ENCODE measurements around the gene TCEAL9. TPM values are rescaled to one million over a fixed set of nuclear protein-coding genes. Genes with fewer than 3 reads are reported as not detected.

The TCEAL9 gene
- total RNA-seq, 2 donors from 2014 or later = 49.8 to 88.2 TPM

GRCh38 chrX:103360916-103361315 lies 4.6 kb downstream of the TCEAL9 start:
- Histone ChIP-seq H3K27me3 (replicated peaks; ENCODE audit: insufficient read depth) (no peaks in the 10 kb centered on the region), H3K9me3 (no peaks in the 10 kb centered on the region), H3K4me3 (no peak overlapping the region), H3K4me1 (replicated peaks) (no peaks in the 10 kb centered on the region), H3K36me3 (no peaks in the 10 kb centered on the region), H3K27ac (no peak overlapping the region)
- TF ChIP-seq POLR2AphosphoS5 (IDR thresholded peaks at IDR 0.05) (no peak), POLR2A (IDR thresholded peaks at IDR 0.05) (no peak), CTCF (IDR thresholded peaks at IDR 0.05) (no peak)
- 15% methylated on average over 2 of the region's 2 CpGs for WGBS
- intact Hi-C loops (cut with DNase I) = no loop called here
- no peak for DNase-seq (ENCODE audit: low spot score)

GRCh38 chrX:103361798-103362197 lies 5.5 kb downstream of the TCEAL9 start:
- 33% methylated on average over 1 of the region's 1 CpG for WGBS
- Histone ChIP-seq H3K27ac (no peak overlapping the region), H3K4me3 (no peak overlapping the region), H3K9me3 (no peaks in the 10 kb centered on the region), H3K4me1 (replicated peaks) (no peaks in the 10 kb centered on the region), H3K36me3 (no peaks in the 10 kb centered on the region), H3K27me3 (replicated peaks; ENCODE audit: insufficient read depth) (no peaks in the 10 kb centered on the region)
- intact Hi-C loops (cut with DNase I) = no loop called here
- TF ChIP-seq POLR2AphosphoS5 (IDR thresholded peaks at IDR 0.05) = no peak
- TF ChIP-seq POLR2A (IDR thresholded peaks at IDR 0.05) = no peak
- TF ChIP-seq CTCF (IDR thresholded peaks at IDR 0.05) = no peak
- DNase-seq (ENCODE audit: low spot score) = no peak

- whole genome bisulfite sequencing = 22% methylated on average over 1 of the region's 1 CpG
- H3K4me3 ChIP-seq = no peak overlapping the region
- H3K27ac ChIP-seq = no peak overlapping the region
- intact Hi-C loops (cut with DNase I) = no loop called here
- H3K9me3 ChIP-seq = no peaks in the 10 kb centered on the region
- H3K27me3 ChIP-seq (replicated peaks; ENCODE audit: insufficient read depth) = no peaks in the 10 kb centered on the region
- H3K36me3 ChIP-seq = no peaks in the 10 kb centered on the region
- TF ChIP-seq POLR2A (IDR thresholded peaks at IDR 0.05) = no peak
- no peak for TF ChIP-seq CTCF (IDR thresholded peaks at IDR 0.05)
- TF ChIP-seq POLR2AphosphoS5 (IDR thresholded peaks at IDR 0.05) = no peak
- no peak for DNase-seq (ENCODE audit: low spot score)
- no peaks in the 10 kb centered on the region for H3K4me1 ChIP-seq (replicated peaks)
These were observed 6.2 kb downstream of the TCEAL9 start for GRCh38 chrX:103362474-103362873.

GRCh38 chrX:103363046-103363445 lies 6.7 kb downstream of the TCEAL9 start:
- intact Hi-C loops (cut with DNase I) = no loop called here
- Histone ChIP-seq H3K4me1 (replicated peaks) (no peaks in the 10 kb centered on the region), H3K9me3 (no peaks in the 10 kb centered on the region), H3K27ac (no peak overlapping the region), H3K27me3 (replicated peaks; ENCODE audit: insufficient read depth) (no peaks in the 10 kb centered on the region), H3K36me3 (no peaks in the 10 kb centered on the region), H3K4me3 (no peak overlapping the region)
- DNase-seq (ENCODE audit: low spot score) = no peak
- TF ChIP-seq POLR2AphosphoS5 (IDR thresholded peaks at IDR 0.05) (no peak), CTCF (IDR thresholded peaks at IDR 0.05) (no peak), POLR2A (IDR thresholded peaks at IDR 0.05) (no peak)
- WGBS = 82% methylated on average over 2 of the region's 2 CpGs

GRCh38 chrX:103367502-103367901 lies 11.2 kb downstream of the TCEAL9 start:
- H3K4me1 ChIP-seq (replicated peaks) = no peaks in the 10 kb centered on the region
- WGBS = 27% methylated on average over 1 of the region's 1 CpG
- TF ChIP-seq CTCF (IDR thresholded peaks at IDR 0.05) (no peak), POLR2AphosphoS5 (IDR thresholded peaks at IDR 0.05) (no peak), POLR2A (IDR thresholded peaks at IDR 0.05) (no peak)
- no peak overlapping the region for H3K27ac ChIP-seq
- no peaks in the 10 kb centered on the region for H3K9me3 ChIP-seq
- H3K4me3 ChIP-seq = no peak overlapping the region
- no peaks in the 10 kb centered on the region for H3K36me3 ChIP-seq
- DNase-seq (ENCODE audit: low spot score) = no peak
- H3K27me3 ChIP-seq (replicated peaks; ENCODE audit: insufficient read depth) = no peaks in the 10 kb centered on the region
- intact Hi-C loops (cut with DNase I) = no loop called here

All from prostate gland (tissue), 2 donors.